Dendritic cell treated with granulocyte-macrophage colony-stimulating factor and Interleukin-4, amounts not matched to agents 40 ng/mL and 50 ng/mL, for 4 days (primary cell): ENCODE measurements around the gene RBM15B.

Source experiments
- H3K27ac Mint-ChIP-seq: one replicate; pipeline ENCODE4 v1.8.0; 2022; ENCODE audit warnings: mild to moderate bottlenecking, mixed read lengths
- H3K27me3 Mint-ChIP-seq: one replicate; pipeline ENCODE4 v1.8.0; 2022; ENCODE audit warnings: mild to moderate bottlenecking, mixed read lengths
- H3K36me3 Mint-ChIP-seq: one replicate; pipeline ENCODE4 v1.8.0; 2022; ENCODE audit warnings: low read depth, mixed read lengths
- H3K4me1 Mint-ChIP-seq: one replicate; pipeline ENCODE4 v1.8.0; 2022; ENCODE audit warnings: low read depth, mixed read lengths
- H3K4me3 Mint-ChIP-seq: one replicate; pipeline ENCODE4 v1.8.0; 2022; ENCODE audit warnings: mild to moderate bottlenecking, moderate library complexity, mixed read lengths
- H3K9me3 Mint-ChIP-seq: one replicate; pipeline ENCODE4 v1.8.0; 2022; ENCODE audit warnings: mixed read lengths
- intact Hi-C: fragments of 100-400 bp; cut with micrococcal nuclease; formaldehyde crosslinking; loops from one replicate; pipeline ENCODE4 v1.15.0; 2022

RBM15B gene

DNA sequence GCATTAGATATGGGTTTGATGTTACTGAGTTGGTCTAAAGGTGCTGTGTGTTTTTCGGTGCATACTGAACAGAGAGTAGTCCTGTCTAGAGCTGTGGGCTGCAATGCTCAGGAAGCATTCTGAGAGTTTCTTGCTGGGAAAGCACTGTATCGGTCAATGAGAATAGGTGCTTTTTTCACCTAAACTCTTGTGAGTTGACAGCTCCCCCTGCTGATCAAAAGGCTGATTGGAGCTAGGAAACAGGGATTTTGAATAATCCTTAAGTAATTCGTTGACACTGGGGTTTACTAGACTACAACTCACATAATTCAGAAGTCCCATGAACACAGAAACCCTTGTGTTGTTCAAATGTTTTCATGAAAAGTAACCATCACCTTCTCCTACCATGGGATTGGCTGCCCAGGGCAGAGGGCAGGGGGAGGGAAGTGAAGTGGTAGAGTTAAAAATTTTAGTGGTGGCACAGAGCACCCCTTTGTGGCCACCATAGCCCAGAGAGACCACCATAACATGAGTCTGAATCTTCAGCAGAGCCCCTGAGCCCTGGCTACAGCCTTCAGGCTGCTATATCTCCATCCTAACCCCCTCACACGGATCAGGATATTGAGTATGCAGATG is 19.0 kb upstream of the RBM15B start:
- Mint-ChIP-seq H3K36me3 (no peaks in the 10 kb centered on the region), H3K4me3 (no peak overlapping the region), H3K27ac (no peak overlapping the region), H3K9me3 (no peaks in the 10 kb centered on the region), H3K27me3 (peaks cover 3% of the 10 kb centered on the region), H3K4me1 (no peaks in the 10 kb centered on the region)
- intact Hi-C loops = loop anchor here (1.0 to 2.0 kb wide), 3 partner anchors 271 to 756 kb away; no protein-coding TSS in a partner anchor

DNA sequence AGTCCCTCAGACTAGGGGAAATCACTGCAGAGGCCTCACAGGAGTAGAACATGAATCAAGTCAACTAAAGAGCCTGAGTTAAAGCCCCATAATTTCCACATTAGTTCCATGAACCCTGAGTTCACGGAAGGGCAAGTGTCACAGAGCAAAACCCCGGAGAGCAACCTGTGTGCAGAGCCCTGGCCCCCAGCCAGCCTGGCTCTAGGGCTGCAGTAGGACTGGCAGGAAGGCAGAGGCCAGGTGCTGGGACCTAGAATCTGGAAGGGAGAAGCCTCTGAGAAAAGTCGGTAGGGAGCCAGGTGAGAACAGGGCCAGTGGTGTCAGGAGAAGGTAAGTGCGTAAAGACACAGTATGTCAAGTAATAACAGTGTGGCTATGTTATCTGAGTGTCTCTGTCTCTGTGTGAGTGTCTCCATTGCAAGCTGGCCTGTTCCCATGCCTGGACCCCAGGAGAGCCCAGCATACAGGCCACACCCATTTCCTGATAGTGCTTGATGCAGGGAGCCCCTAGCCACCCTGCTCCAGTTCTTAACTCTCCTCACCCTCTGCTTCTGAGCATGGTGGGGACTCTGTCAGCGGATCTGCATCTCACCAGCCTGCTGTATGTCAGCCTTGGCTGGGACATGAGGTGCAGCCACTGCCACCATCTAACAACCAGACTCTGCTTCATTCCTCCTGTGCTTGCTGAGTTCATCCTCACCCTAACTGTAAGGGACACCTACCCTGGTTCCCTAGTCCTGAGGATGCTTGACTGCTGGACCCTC is 17.2 kb upstream of the RBM15B start:
- H3K4me3 Mint-ChIP-seq = no peak overlapping the region
- no peaks in the 10 kb centered on the region for H3K36me3 Mint-ChIP-seq
- no peak overlapping the region for H3K27ac Mint-ChIP-seq
- no peaks in the 10 kb centered on the region for H3K9me3 Mint-ChIP-seq
- peaks cover 1% of the 10 kb centered on the region for H3K4me1 Mint-ChIP-seq
- peaks cover 3% of the 10 kb centered on the region for H3K27me3 Mint-ChIP-seq
- intact Hi-C loops = loop anchor here (2.0 kb wide), 1 partner anchor 403 kb away; no protein-coding TSS in a partner anchor

DNA sequence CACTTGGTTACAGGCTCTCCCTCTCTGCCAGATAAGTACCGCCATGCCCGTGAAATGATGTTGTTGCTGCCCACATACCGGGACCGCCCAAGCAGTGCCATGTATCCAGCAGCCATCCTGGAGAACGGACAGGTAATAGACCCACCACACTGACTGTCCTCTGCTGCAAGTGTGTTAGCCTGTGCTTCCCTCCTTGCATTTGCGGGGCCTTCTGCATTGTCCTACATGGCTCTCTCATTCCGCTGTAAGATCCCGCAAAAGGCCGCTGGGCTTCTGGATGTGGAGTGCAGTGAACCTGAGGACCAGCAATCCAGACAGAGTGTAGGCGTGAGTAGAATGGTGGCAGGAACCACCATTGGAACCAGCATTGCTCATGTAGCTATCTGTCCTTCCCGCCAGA is 16.6 kb upstream of the RBM15B start:
- Mint-ChIP-seq H3K4me1 (peaks cover 7% of the 10 kb centered on the region), H3K9me3 (no peaks in the 10 kb centered on the region), H3K36me3 (no peaks in the 10 kb centered on the region), H3K4me3 (no peak overlapping the region), H3K27ac (no peak overlapping the region), H3K27me3 (peaks cover 8% of the 10 kb centered on the region)
- intact Hi-C loops = no loop called here

- intact Hi-C loops = no loop called here
- Mint-ChIP-seq H3K9me3 (no peaks in the 10 kb centered on the region), H3K27me3 (peaks cover 11% of the 10 kb centered on the region), H3K4me3 (no peak overlapping the region), H3K36me3 (no peaks in the 10 kb centered on the region), H3K27ac (no peak overlapping the region), H3K4me1 (peaks cover 9% of the 10 kb centered on the region)
Observed at GRCh38 chr3:51375136-51375535, 15.9 kb upstream of the RBM15B start.

- Mint-ChIP-seq H3K4me3 (no peak overlapping the region), H3K27me3 (peaks cover 11% of the 10 kb centered on the region), H3K36me3 (no peaks in the 10 kb centered on the region), H3K9me3 (no peaks in the 10 kb centered on the region), H3K4me1 (peaks cover 9% of the 10 kb centered on the region), H3K27ac (no peak overlapping the region)
- intact Hi-C loops = no loop called here
Observed at GRCh38 chr3:51375571-51375970, 15.5 kb upstream of the RBM15B start.

GRCh38 chr3:51378065-51378464 is 13.0 kb upstream of the RBM15B start:
- Mint-ChIP-seq H3K36me3 (no peaks in the 10 kb centered on the region), H3K4me3 (no peak overlapping the region), H3K27ac (no peak overlapping the region), H3K27me3 (peaks cover 8% of the 10 kb centered on the region), H3K4me1 (peaks cover 12% of the 10 kb centered on the region), H3K9me3 (no peaks in the 10 kb centered on the region)
- intact Hi-C loops = no loop called here

DNA sequence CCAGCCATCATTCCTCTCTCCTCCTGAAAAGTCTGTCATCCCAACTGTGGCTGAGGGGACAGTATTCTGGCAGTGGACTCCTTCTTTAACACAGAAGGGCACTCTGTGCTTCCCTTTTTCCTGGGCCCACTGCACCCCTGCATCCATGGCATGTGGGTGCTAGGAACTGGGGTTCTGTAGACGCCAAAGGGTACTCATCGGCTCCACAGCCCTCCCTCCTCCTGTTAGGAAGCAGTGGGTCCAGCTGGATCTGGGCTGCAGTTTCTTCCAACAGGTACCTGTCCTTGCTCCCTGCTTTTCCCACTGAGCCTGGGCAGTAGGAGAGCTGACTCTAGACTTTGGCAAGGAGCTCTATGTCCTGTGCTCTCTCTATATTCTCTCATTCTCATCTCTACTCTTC is 12.4 kb upstream of the RBM15B start:
- Mint-ChIP-seq H3K27ac (no peak overlapping the region), H3K36me3 (no peaks in the 10 kb centered on the region), H3K4me1 (peaks cover 18% of the 10 kb centered on the region), H3K4me3 (no peak overlapping the region), H3K27me3 (peaks cover 8% of the 10 kb centered on the region), H3K9me3 (no peaks in the 10 kb centered on the region)
- intact Hi-C loops = no loop called here

- intact Hi-C loops = no loop called here
- H3K4me1 Mint-ChIP-seq = peaks cover 24% of the 10 kb centered on the region
- H3K27ac Mint-ChIP-seq = no peak overlapping the region
- H3K36me3 Mint-ChIP-seq = peaks cover 5% of the 10 kb centered on the region
- no peaks in the 10 kb centered on the region for H3K9me3 Mint-ChIP-seq
- peaks cover 8% of the 10 kb centered on the region for H3K27me3 Mint-ChIP-seq
- H3K4me3 Mint-ChIP-seq = no peak overlapping the region
Observed at GRCh38 chr3:51379301-51379700, 11.8 kb upstream of the RBM15B start.

- Mint-ChIP-seq H3K4me1 (peaks cover 24% of the 10 kb centered on the region), H3K27me3 (peaks cover 8% of the 10 kb centered on the region), H3K27ac (no peak overlapping the region), H3K9me3 (no peaks in the 10 kb centered on the region), H3K36me3 (peaks cover 11% of the 10 kb centered on the region), H3K4me3 (no peak overlapping the region)
- intact Hi-C loops = loop anchor here (5.0 kb wide), 1 partner anchor 808 kb away; no protein-coding TSS in a partner anchor
Observed at GRCh38 chr3:51379746-51380455, 11.2 kb upstream of the RBM15B start.

DNA sequence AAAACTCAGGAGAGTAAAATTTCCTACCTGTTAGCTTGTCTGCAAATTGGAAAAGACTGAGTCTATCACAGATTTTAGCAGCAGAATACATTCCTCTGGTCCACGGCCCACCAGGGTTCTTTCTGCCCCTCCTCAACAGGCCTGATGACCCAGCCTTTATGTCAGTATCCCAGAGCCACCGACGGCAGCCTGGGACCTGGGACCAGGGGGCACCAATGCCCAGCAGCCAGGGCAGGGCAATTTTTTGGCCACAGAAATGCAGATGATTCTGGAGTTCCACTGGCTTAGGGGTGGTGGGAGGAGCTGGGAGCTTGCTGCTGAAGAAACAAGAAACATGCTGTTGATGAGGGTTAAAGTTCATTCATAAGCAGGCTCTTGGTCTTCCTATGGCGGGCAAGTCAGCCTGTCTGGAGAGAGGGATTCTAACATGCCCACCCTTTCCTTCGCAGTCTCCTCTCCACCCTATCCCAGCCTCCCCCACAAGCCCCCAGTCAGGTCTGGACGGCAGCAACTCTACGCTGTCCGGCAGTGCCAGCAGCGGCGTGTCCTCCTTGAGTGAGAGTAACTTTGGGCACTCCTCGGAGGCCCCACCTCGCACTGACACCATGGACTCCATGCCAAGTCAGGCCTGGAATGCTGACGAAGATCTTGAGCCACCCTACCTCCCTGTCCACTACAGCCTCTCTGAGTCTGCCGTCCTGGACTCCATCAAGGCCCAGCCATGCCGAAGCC is 10.3 kb upstream of the RBM15B start:
- Mint-ChIP-seq H3K4me3 (no peak overlapping the region), H3K4me1 (peaks cover 28% of the 10 kb centered on the region), H3K27ac (no peak overlapping the region), H3K36me3 (peaks cover 20% of the 10 kb centered on the region), H3K27me3 (peaks cover 8% of the 10 kb centered on the region), H3K9me3 (no peaks in the 10 kb centered on the region)
- intact Hi-C loops = loop anchor here (5.0 kb wide), 1 partner anchor 808 kb away; no protein-coding TSS in a partner anchor

DNA sequence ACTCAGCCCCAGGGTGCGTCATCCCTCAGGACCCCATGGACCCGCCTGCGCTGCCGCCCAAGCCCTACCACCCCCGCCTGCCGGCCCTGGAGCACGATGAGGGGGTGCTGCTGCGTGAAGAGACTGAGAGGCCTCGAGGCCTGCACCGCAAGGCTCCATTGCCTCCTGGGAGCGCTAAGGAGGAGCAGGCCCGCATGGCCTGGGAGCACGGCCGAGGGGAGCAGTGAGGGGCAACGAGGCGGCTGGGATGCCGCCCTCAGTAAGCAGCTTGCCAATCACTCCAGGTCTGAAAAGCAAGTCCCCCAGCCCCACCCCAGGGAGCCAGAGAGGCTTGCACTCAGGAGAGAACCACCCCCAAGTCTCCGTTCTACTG is 9.8 kb upstream of the RBM15B start:
- peaks cover 34% of the 10 kb centered on the region for H3K4me1 Mint-ChIP-seq
- H3K4me3 Mint-ChIP-seq = no peak overlapping the region
- intact Hi-C loops = loop anchor here (5.0 kb wide), 1 partner anchor 809 kb away; no protein-coding TSS in a partner anchor
- peaks cover 8% of the 10 kb centered on the region for H3K27me3 Mint-ChIP-seq
- H3K9me3 Mint-ChIP-seq = no peaks in the 10 kb centered on the region
- H3K27ac Mint-ChIP-seq = no peak overlapping the region
- H3K36me3 Mint-ChIP-seq = peaks cover 25% of the 10 kb centered on the region

DNA sequence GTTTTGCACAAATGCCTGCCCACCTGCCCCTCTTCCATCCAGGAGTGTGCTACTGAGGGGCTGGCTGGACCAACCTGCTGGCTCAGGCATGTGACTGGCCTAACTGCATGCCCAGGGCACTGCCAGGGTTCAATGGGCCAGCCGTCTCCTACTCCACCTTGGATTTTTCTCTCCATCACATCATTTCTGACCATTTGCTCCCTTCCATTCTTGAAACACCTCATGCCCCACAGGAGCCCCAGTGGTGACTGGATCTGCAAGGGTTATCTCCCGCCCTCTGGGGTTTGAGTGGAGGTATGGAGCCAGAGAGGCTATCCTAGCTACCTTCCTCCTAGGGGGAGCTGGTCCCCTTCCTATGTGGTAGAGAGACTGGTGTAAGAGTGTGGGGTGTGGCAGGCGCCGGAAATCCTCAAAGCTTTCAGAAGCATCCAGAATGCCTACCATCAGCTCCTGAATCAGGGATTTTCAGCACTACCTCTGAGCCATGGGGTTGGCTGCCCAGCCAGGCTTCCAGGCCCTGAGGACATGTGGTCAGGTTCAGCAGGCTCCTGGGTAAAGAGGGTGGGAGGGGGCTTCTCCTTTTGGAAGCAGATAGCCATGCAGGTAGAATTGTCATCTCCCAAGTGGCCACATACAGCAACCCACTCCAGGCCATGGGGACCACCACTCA is 8.9 kb upstream of the RBM15B start:
- H3K4me3 Mint-ChIP-seq = no peak overlapping the region
- intact Hi-C loops = loop anchor here (5.0 kb wide), 1 partner anchor 810 kb away; no protein-coding TSS in a partner anchor
- no peak overlapping the region for H3K27ac Mint-ChIP-seq
- H3K9me3 Mint-ChIP-seq = no peaks in the 10 kb centered on the region
- H3K36me3 Mint-ChIP-seq = peaks cover 34% of the 10 kb centered on the region
- H3K27me3 Mint-ChIP-seq = peaks cover 8% of the 10 kb centered on the region
- peaks cover 43% of the 10 kb centered on the region for H3K4me1 Mint-ChIP-seq

GRCh38 chr3:51382947-51383578 is 8.0 kb upstream of the RBM15B start:
- no peaks in the 10 kb centered on the region for H3K9me3 Mint-ChIP-seq
- H3K36me3 Mint-ChIP-seq = peaks cover 43% of the 10 kb centered on the region
- H3K27ac Mint-ChIP-seq = no peak overlapping the region
- intact Hi-C loops = loop anchor here (5.0 kb wide), 1 partner anchor 811 kb away; no protein-coding TSS in a partner anchor
- no peak overlapping the region for H3K4me3 Mint-ChIP-seq
- H3K4me1 Mint-ChIP-seq = peaks cover 51% of the 10 kb centered on the region
- peaks cover 8% of the 10 kb centered on the region for H3K27me3 Mint-ChIP-seq
